Stomach (tissue), 9 donors: ENCODE data around the gene VN1R2. TPM values are rescaled to one million over a fixed set of nuclear protein-coding genes. Genes with fewer than 3 reads are reported as not detected.
"Not testable (repeated sequence)": the region's sequence is repeated elsewhere in the genome, so short reads cannot be mapped to it uniquely, and the experiment has no call there.

ENCODE experiments used
- DNase-seq, 2 donors: peaks; one replicate each; pipeline versions ENCODE4 v3.0.0 to v3.0.0-alpha.2; 2013 to 2019
- H3K27ac ChIP-seq, 5 donors: fragments of 200-600 bp in 4 of 5; sonication (generic) in 4 of 5; one replicate each; pipeline ENCODE4 v1.5.1; 2013 to 2019; ENCODE audit warnings: mild to moderate bottlenecking in 1 of 5, moderate library complexity in 1 of 5
- H3K27me3 ChIP-seq, 3 donors: fragments of 200-600 bp; sonication (generic); one replicate each; pipeline ENCODE4 v1.5.1; 2017 to 2019; ENCODE audit warnings: mixed run types in 1 of 3
- H3K36me3 ChIP-seq, 4 donors: fragments of 200-600 bp; sonication (generic); 1 replicate in 3 of 4; 2 replicates in 1 of 4; pipeline ENCODE4 v1.5.1; 2016 to 2019
- H3K4me1 ChIP-seq, 4 donors: fragments of 200-600 bp; sonication (generic); one replicate each; pipeline ENCODE4 v1.5.1; 2016 to 2019
- H3K4me3 ChIP-seq, 4 donors: fragments of 200-600 bp; sonication (generic) in 3 of 4; one replicate each; pipeline ENCODE4 v1.5.1; 2016 to 2019; ENCODE audit warnings: mild to moderate bottlenecking in 1 of 4
- H3K9me3 ChIP-seq, 4 donors: fragments of 200-600 bp; sonication (generic); one replicate each; pipeline ENCODE4 v1.5.1; 2016 to 2019
- EP300 ChIP-seq: sonication (generic); formaldehyde crosslinking; IDR thresholded peaks from one replicate; pipeline ENCODE4 v1.6.1; 2017; ENCODE audit warnings: antibody characterized with exemption
- POLR2A ChIP-seq, 4 donors: fragments of 450-650 bp; IDR thresholded peaks; one replicate each; pipeline ENCODE4 v1.6.1; 2016; ENCODE audit warnings: antibody characterized with exemption in 4 of 4, control low read depth in 2 of 4, mild to moderate bottlenecking in 1 of 4, moderate library complexity in 1 of 4
- POLR2AphosphoS5 ChIP-seq, 3 donors: sonication (generic); formaldehyde crosslinking; IDR thresholded peaks; one replicate each; pipeline ENCODE4 v1.6.1; 2016; ENCODE audit warnings: antibody characterized with exemption in 3 of 3
- WGBS, 5 donors: extraction: QIAGEN DNeasy Blood & Tissue Kit in 3 of 5; methylation state at CpG; one replicate each; pipeline versions ENCODE4 v1.1.5 to v1.1.7; 2013 to 2018; 5-methylcytosine and 5-hydroxymethylcytosine counted together
- intact Hi-C: fragments of 100-400 bp; cut with DNase I; formaldehyde crosslinking; loops from one replicate; pipeline ENCODE4 v1.15.1; 2023; ENCODE audit warnings: low total_unique reads
- polyA plus RNA-seq, 3 donors: library from polyadenylated mRNA; stranded (reverse); fragments of 200-250 nt; gene quantifications; one replicate each; pipeline ENCODE4 v1.2.3, GENCODE V29; 2013
- total RNA-seq, 5 donors: library from RNA; depleted of rRNA; stranded (reverse); fragments of >200 nt; gene quantifications; one replicate each; pipeline versions ENCODE4 v1.1.0 to v1.2.3, GENCODE V29; 2014 to 2016
- TF ChIP-seq, protein P1 (sequence below), 7 experiments: fragments of 450-650 bp in 4 of 7; fragments of 200-600 bp in 3 of 7; sonication (generic) in 3 of 7; IDR thresholded peaks; one replicate each; pipeline ENCODE4 v1.5.1; 2016 to 2019; ENCODE audit warnings: antibody characterized with exemption in 7 of 7, control low read depth in 2 of 7, mild to moderate bottlenecking in 1 of 7
- donor health status: healthy with polysubstance abuse.
- donor health status: Bipolar disorder and iron deficiency.
- donor health status: healthy.

The VN1R2 gene
- total and polyA plus RNA-seq, 8 donors = not detected

DNA sequence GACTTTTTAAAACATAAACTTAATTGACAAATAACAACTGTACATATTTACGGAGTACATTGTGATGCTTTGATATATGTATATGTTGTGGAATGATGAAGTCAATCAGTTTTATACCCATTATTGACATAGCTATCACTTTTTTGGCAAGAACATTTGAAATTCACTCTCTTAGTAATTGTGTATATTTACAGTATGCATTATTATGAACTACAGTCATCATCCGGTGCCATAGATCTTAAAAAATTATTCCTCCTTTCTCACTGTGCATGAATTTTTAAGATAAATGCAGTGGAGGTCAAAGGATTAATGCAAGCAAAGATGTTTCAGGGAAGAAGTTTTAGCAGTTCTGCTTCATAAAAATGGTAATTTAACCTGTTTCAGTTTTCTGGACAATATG is 17.4 kb downstream of the VN1R2 start:
- Histone ChIP-seq H3K9me3 (peaks cover 0 to 33% (median 15%) of the 10 kb centered on the region in 4 donors), H3K36me3 (no peaks in the 10 kb centered on the region), H3K4me3 (no peak overlapping the region), H3K27ac (no peak overlapping the region), H3K27me3 (peaks cover 0 to 20% (median 0%) of the 10 kb centered on the region in 3 donors), H3K4me1 (no peaks in the 10 kb centered on the region)
- no peak for DNase-seq
- 89 to 96% (median 93%) methylated on average over 2 of the region's 2 CpGs for whole genome bisulfite sequencing, 5 donors
- intact Hi-C loops = no loop called here
- TF ChIP-seq POLR2AphosphoS5 (IDR thresholded peaks at IDR 0.05) (no peak), EP300 (no peak), POLR2A (IDR thresholded peaks at IDR 0.05) (no peak)
- TF ChIP-seq, protein P1, sequence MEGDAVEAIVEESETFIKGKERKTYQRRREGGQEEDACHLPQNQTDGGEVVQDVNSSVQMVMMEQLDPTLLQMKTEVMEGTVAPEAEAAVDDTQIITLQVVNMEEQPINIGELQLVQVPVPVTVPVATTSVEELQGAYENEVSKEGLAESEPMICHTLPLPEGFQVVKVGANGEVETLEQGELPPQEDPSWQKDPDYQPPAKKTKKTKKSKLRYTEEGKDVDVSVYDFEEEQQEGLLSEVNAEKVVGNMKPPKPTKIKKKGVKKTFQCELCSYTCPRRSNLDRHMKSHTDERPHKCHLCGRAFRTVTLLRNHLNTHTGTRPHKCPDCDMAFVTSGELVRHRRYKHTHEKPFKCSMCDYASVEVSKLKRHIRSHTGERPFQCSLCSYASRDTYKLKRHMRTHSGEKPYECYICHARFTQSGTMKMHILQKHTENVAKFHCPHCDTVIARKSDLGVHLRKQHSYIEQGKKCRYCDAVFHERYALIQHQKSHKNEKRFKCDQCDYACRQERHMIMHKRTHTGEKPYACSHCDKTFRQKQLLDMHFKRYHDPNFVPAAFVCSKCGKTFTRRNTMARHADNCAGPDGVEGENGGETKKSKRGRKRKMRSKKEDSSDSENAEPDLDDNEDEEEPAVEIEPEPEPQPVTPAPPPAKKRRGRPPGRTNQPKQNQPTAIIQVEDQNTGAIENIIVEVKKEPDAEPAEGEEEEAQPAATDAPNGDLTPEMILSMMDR (IDR thresholded peaks at IDR 0.05) = no peak

- H3K4me3 ChIP-seq, intact Hi-C loops, H3K27ac ChIP-seq, H3K36me3 ChIP-seq, H3K4me1 ChIP-seq: not testable (repeated sequence)
- 21 to 67% (median 52%) methylated on average over 1 to 2 of the region's 8 CpGs; no CpG with 5 or more reads in 1 of the 5 donors for WGBS, 5 donors
- Histone ChIP-seq H3K27me3 (peaks cover 0 to 11% (median 0%) of the 10 kb centered on the region in 3 donors), H3K9me3 (peaks cover 0 to 15% (median 7%) of the 10 kb centered on the region in 4 donors)
- peak in 1 of 2 donors; percentile 31 for DNase-seq
These were observed 23.9 kb downstream of the VN1R2 start for GRCh38 chr19:53281947-53282346.

- no peak overlapping the region for H3K27ac ChIP-seq
- TF ChIP-seq POLR2AphosphoS5 (IDR thresholded peaks at IDR 0.05) = no peak
- no peak for TF ChIP-seq EP300
- no peak for TF ChIP-seq POLR2A (IDR thresholded peaks at IDR 0.05)
- TF ChIP-seq, protein P1 (IDR thresholded peaks at IDR 0.05) = no peak
- H3K4me1 ChIP-seq = no peaks in the 10 kb centered on the region
- WGBS, 5 donors = 58 to 68% (median 62%) methylated on average over 4 of the region's 4 CpGs
- no peak overlapping the region for H3K4me3 ChIP-seq
- intact Hi-C loops = no loop called here
- H3K27me3 ChIP-seq = peaks cover 0 to under 1% (median 0%) of the 10 kb centered on the region in 3 donors
- no peak for DNase-seq
- no peaks in the 10 kb centered on the region for H3K36me3 ChIP-seq
- H3K9me3 ChIP-seq = peaks cover 0 to 38% (median 10%) of the 10 kb centered on the region in 4 donors
These were observed 27.0 kb downstream of the VN1R2 start for GRCh38 chr19:53285087-53285486.

DNA sequence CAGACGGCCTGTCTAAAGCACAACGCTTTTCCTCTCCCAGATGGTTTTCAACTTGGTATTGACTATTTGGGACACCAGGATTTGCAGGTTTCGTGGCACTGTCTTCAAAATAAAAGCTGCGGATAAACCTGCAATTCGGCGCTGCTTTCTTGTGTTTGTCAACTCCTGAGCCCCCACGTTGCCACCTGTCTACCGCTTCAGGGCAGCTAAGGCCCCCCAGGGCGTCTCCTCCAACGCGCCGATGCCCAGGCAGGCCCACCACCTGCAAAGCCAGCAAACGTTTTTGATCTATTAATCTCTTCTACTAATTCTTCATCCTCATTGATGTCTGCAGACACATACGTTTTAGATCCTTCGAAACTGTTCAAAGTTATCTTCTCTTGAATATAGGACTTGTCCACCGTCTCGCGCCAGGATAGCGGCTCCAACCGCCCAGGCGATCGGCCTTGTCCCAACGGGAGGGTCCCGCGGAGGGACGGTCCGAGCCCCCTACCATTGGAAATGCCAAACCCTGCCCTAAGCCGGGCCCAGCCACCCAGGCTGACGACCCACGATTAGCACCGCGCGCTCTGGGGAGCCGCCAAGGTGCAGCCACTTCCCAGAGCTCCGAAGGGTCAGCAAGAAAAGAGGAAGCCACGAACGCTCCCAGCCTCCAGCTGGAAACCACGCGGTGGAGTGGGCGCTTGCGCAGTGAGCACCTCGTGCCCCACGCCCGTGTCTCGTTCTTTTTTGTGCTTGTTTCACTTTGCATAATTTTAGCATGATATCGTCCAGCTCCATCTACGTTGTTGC is 32.9 kb downstream of the VN1R2 start:
- Histone ChIP-seq H3K4me3 (no peak overlapping the region), H3K27ac (no peak overlapping the region), H3K36me3 (no peaks in the 10 kb centered on the region), H3K27me3 (no peaks in the 10 kb centered on the region), H3K4me1 (no peaks in the 10 kb centered on the region), H3K9me3 (peaks cover 9 to 76% (median 39%) of the 10 kb centered on the region in 4 donors)
- TF ChIP-seq EP300 (no peak), POLR2AphosphoS5 (IDR thresholded peaks at IDR 0.05) (no peak), POLR2A (IDR thresholded peaks at IDR 0.05) (no peak)
- TF ChIP-seq, protein P1 (IDR thresholded peaks at IDR 0.05) = no peak
- intact Hi-C loops = no loop called here
- 88 to 92% (median 90%) methylated on average over 47 of the region's 47 CpGs for WGBS, 5 donors
- no peak for DNase-seq
